K562 (cell line): ENCODE results near the gene KCNQ2. TPM values are rescaled to one million over a fixed set of nuclear protein-coding genes. Genes with fewer than 3 reads are reported as not detected.

Experiments used
- ATAC-seq: fragments of 200-7000 bp; cut with Tn5 transposase; 3 replicates; pipeline ENCODE4 v1.9.1; 2020; ENCODE audit warnings: moderate library complexity
- BruUV-seq: library from RNA; stranded (reverse); fragments of 400-500 nt; replicated peaks from 2 replicates; lab custom pipeline; 2021; lab: Mats Ljungman, UMichigan
- CTCF ChIA-PET: fragments of 300-600 bp; formaldehyde crosslinking; extraction: SDS; loops from one replicate; lab custom pipeline; 2021; ENCODE audit warnings: low intra/inter-chr PET ratio; lab: Yijun Ruan, JAX
- POLR2A ChIA-PET: fragments of 300-600, 350-650 bp; sonication (Branson Sonifier 250); formaldehyde crosslinking; extraction: SDS; loops from one replicate; lab custom pipeline; 2021; ENCODE audit warnings: antibody characterized with exemption, inconsistent platforms; lab: Yijun Ruan, JAX
- DNase-seq, 4 experiments: peaks; one replicate each; pipeline versions ENCODE4 v3.0.0 to v3.0.0-alpha.2; 2011 to 2018; ENCODE audit warnings: low spot score in 3 of 4, mixed read lengths in 3 of 4; ENCODE audit errors: extremely low read depth in 1 of 4
- FAIRE-seq: peaks from 2 replicates; lab custom pipeline; 2011; peaks lifted over from hg19 to GRCh38; lab: Jason Lieb, UNC
- H2AFZ ChIP-seq: 2 replicates; pipeline ENCODE4 v1.6.0; 2011; ENCODE audit warnings: low read depth, low read length, control low read depth, inconsistent platforms
- H3K27ac ChIP-seq: fragments of 200-600 bp; 3 replicates; pipeline ENCODE4 v1.8.0; 2011; ENCODE audit warnings: low read depth, mild to moderate bottlenecking, control low read depth, inconsistent platforms, low read length, moderate library complexity, mixed read lengths; ENCODE audit errors: extremely low read depth
- H3K27me3 ChIP-seq, 2 experiments: fragments of 300-600 bp in 1 of 2; 2 replicates in 1 of 2; 3 replicates in 1 of 2; pipeline versions ENCODE4 v1.6.0 to v1.8.0; 2011; ENCODE audit warnings: inconsistent platforms in 2 of 2, low read length in 2 of 2, mild to moderate bottlenecking in 1 of 2, mixed read lengths in 1 of 2, moderate library complexity in 1 of 2; ENCODE audit not compliant: control insufficient read depth in 2 of 2, insufficient read depth in 2 of 2
- H3K36me3 ChIP-seq: fragments of 300-600 bp; 3 replicates; pipeline ENCODE4 v1.8.0; 2011; ENCODE audit warnings: mild to moderate bottlenecking, low read length, inconsistent platforms; ENCODE audit not compliant: control insufficient read depth, insufficient read depth
- H3K4me1 ChIP-seq, 2 experiments: fragments of 200-600 bp in 1 of 2; replicated peaks in 1 of 2; 2 replicates in 1 of 2; 3 replicates in 1 of 2; pipeline versions ENCODE4 v1.5.1 to v1.8.0; 2011; ENCODE audit warnings: inconsistent platforms in 2 of 2, low read length in 2 of 2, mild to moderate bottlenecking in 1 of 2, mixed read lengths in 1 of 2, moderate library complexity in 1 of 2; ENCODE audit not compliant: control insufficient read depth in 2 of 2, insufficient read depth in 2 of 2
- H3K4me2 ChIP-seq: 2 replicates; pipeline ENCODE4 v1.6.1; 2011; ENCODE audit warnings: low read length, control low read depth, inconsistent platforms, mixed read lengths; ENCODE audit not compliant: insufficient read depth
- H3K4me3 ChIP-seq: fragments of 200-600 bp; sonication (generic), shearing (Covaris generic); 2 replicates; pipeline ENCODE4 v1.5.1; 2016; ENCODE audit warnings: control low read depth, inconsistent platforms
- H3K79me2 ChIP-seq: fragments of 200-600 bp; 3 replicates; pipeline ENCODE4 v1.8.0; 2011; ENCODE audit warnings: low read length, inconsistent platforms; ENCODE audit not compliant: control insufficient read depth, insufficient read depth
- H3K9ac ChIP-seq, 2 experiments: 2 replicates each; pipeline versions ENCODE4 v1.6.0 to v1.6.1; 2011; ENCODE audit warnings: low read depth in 2 of 2, low read length in 2 of 2, control low read depth in 1 of 2, inconsistent platforms in 1 of 2, mild to moderate bottlenecking in 1 of 2, mixed read lengths in 1 of 2; ENCODE audit not compliant: insufficient read depth in 1 of 2
- H3K9me1 ChIP-seq: one replicate; pipeline ENCODE4 v1.6.0; 2011; ENCODE audit warnings: inconsistent platforms, mild to moderate bottlenecking, low read length, moderate library complexity; ENCODE audit not compliant: control insufficient read depth, insufficient read depth
- H3K9me3 ChIP-seq: replicated peaks from 2 replicates; pipeline ENCODE4 v1.5.1; 2011; ENCODE audit warnings: low read depth, low read length, inconsistent platforms; ENCODE audit not compliant: control insufficient read depth, insufficient read depth
- H4K20me1 ChIP-seq: replicated peaks from 2 replicates; pipeline ENCODE4 v1.6.1; 2011; ENCODE audit warnings: low read length, inconsistent platforms, mixed read lengths; ENCODE audit not compliant: control insufficient read depth, insufficient read depth
- BMI1 ChIP-seq: fragments of 150-350 bp; IDR thresholded peaks from 2 replicates; pipeline ENCODE4 v1.6.1; 2014; ENCODE audit warnings: low read length
- BRF1 ChIP-seq: IDR thresholded peaks from 3 replicates; pipeline ENCODE4 v1.6.1; 2011; ENCODE audit warnings: borderline replicate concordance, mild to moderate bottlenecking; ENCODE audit not compliant: insufficient read length; ENCODE audit errors: extremely low read depth
- CCAR2 ChIP-seq: fragments of 200-400 bp; formaldehyde crosslinking; IDR thresholded peaks from 2 replicates; pipeline ENCODE4 v1.6.1; 2017; ENCODE audit warnings: mild to moderate bottlenecking, low read depth, low read length
- E2F3 ChIP-seq: fragments of 250-450 bp; sonication (Bioruptor Pico); IDR thresholded peaks from 2 replicates; pipeline ENCODE4 v1.4.0; 2020; ENCODE audit warnings: mild to moderate bottlenecking
- ETS2 ChIP-seq: IDR thresholded peaks from 2 replicates; pipeline ENCODE4 v1.6.1; 2016; ENCODE audit warnings: borderline replicate concordance, missing genetic modification characterization, mild to moderate bottlenecking, moderate library complexity, missing compliant biosample characterization; ENCODE audit not compliant: poor library complexity, severe bottlenecking
- FOXK1 ChIP-seq: sonication (generic); formaldehyde crosslinking; IDR thresholded peaks from 2 replicates; pipeline ENCODE4 v1.8.0; 2022; ENCODE audit warnings: missing genetic modification reagents, mild to moderate bottlenecking, borderline replicate concordance
- HDAC2 ChIP-seq: fragments of 450-650 bp; IDR thresholded peaks from 2 replicates; pipeline ENCODE4 v1.6.1; 2016; ENCODE audit warnings: mild to moderate bottlenecking
- HMG20A ChIP-seq: fragments of 450-650 bp; formaldehyde crosslinking; conservative IDR thresholded peaks from 2 replicates; pipeline ENCODE4 v1.4.0; 2020; ENCODE audit warnings: mild to moderate bottlenecking, mixed read lengths
- HMGN3 ChIP-seq: IDR thresholded peaks from 2 replicates; pipeline ENCODE4 v1.6.1; 2011; ENCODE audit warnings: borderline replicate concordance, low read depth, mild to moderate bottlenecking, mixed read lengths, low read length; ENCODE audit not compliant: insufficient read length; ENCODE audit errors: extremely low read depth
- PHB2 ChIP-seq: fragments of 450-650 bp; IDR thresholded peaks from 2 replicates; pipeline ENCODE4 v1.6.1; 2017; ENCODE audit warnings: low read depth
- SP2 ChIP-seq: IDR thresholded peaks from 2 replicates; pipeline ENCODE4 v1.6.1; 2011; ENCODE audit warnings: mild to moderate bottlenecking, low read depth, low read length, moderate library complexity; ENCODE audit not compliant: poor library complexity, severe bottlenecking; ENCODE audit errors: extremely low read depth
- SRSF3 ChIP-seq: fragments of 200-400 bp; formaldehyde crosslinking; IDR thresholded peaks from 2 replicates; pipeline ENCODE4 v1.6.1; 2016; ENCODE audit warnings: mild to moderate bottlenecking, low read length, moderate library complexity; ENCODE audit not compliant: insufficient read depth
- TCF7L2 ChIP-seq: fragments of 150-350 bp; IDR thresholded peaks from 2 replicates; pipeline ENCODE4 v1.6.1; 2016; ENCODE audit warnings: low read depth, mild to moderate bottlenecking, low read length, moderate library complexity
- TEAD2 ChIP-seq: fragments of 450-650 bp; IDR thresholded peaks from 2 replicates; pipeline ENCODE4 v1.6.1; 2016; ENCODE audit warnings: missing genetic modification characterization, control low read depth, missing compliant biosample characterization
- ZNF668 ChIP-seq: fragments of 250-450 bp; sonication (Bioruptor Pico); IDR thresholded peaks from 2 replicates; pipeline ENCODE4 v1.8.0; 2022; ENCODE audit warnings: mild to moderate bottlenecking, inconsistent platforms
- ZNF75A ChIP-seq: fragments of 450-650 bp; formaldehyde crosslinking; IDR thresholded peaks from 2 replicates; pipeline ENCODE4 v1.4.0; 2020; ENCODE audit warnings: mild to moderate bottlenecking
- WGBS: fragments of 100-300 bp; shearing (Covaris generic); methylation state at CpG from one replicate; pipeline ENCODE4 v1.1.6; 2016; ENCODE audit warnings: low coverage, mixed read lengths; ENCODE audit not compliant: insufficient coverage; ENCODE audit errors: missing lambda C conversion rate; 5-methylcytosine and 5-hydroxymethylcytosine counted together
- in situ Hi-C: fragments of 300-500 bp; cut with MboI; formaldehyde crosslinking; loops from 4 replicates; pipeline ENCODE4 v1.15.0; 2018; ENCODE audit warnings: inconsistent platforms, mixed read lengths
- intact Hi-C: fragments of 100-400 bp; cut with micrococcal nuclease; formaldehyde crosslinking; loops from 2 replicates; pipeline ENCODE4 v1.14.2; 2022
- polyA plus RNA-seq, 8 experiments: library from polyadenylated mRNA; depleted of rRNA in 4 of 8; stranded (reverse) in 5 of 8; unstranded in 3 of 8; fragments of >200 nt; fragmentation: Nextera tagmentation in 2 of 8; fragmentation: Illumina TruSeq in 1 of 8; extraction: Ambion mirVana in 2 of 8; extraction: Trizol in 1 of 8; gene quantifications; 2 replicates each; pipeline versions ENCODE4 v1.2.1 to v1.2.3, GENCODE V29; 2011 to 2014; ENCODE audit warnings: inconsistent platforms in 1 of 8, missing spikeins in 1 of 8
- total RNA-seq, 7 experiments: library from RNA; depleted of rRNA in 6 of 7; stranded (reverse); fragments of >200 nt in 6 of 7; fragmentation: Illumina TruSeq in 2 of 7; extraction: Trizol in 2 of 7; gene quantifications; 2 replicates each; pipeline versions ENCODE4 v1.2.1 to v1.2.3, GENCODE V29; 2011 to 2021; ENCODE audit warnings: low replicate concordance in 1 of 7
- TF ChIP-seq, protein P1 (sequence below): fragments of 250-450 bp; sonication (Bioruptor Pico); IDR thresholded peaks from 2 replicates; pipeline ENCODE4 v1.6.1; 2021; ENCODE audit warnings: mild to moderate bottlenecking
- TF ChIP-seq, protein P2 (sequence below): fragments of 450-650 bp; IDR thresholded peaks from 2 replicates; pipeline ENCODE4 v1.6.1; 2016; ENCODE audit warnings: mild to moderate bottlenecking
- TF ChIP-seq, protein P3 (sequence below): sonication (generic); formaldehyde crosslinking; IDR thresholded peaks from 2 replicates; pipeline ENCODE4 v1.8.1; 2023; ENCODE audit warnings: mild to moderate bottlenecking, missing genetic modification reagents, moderate library complexity

KCNQ2 gene
- total and polyA plus RNA-seq, 9 of the 15 experiments (the other 6 are each of a cell fraction or from before 2014, with no cell fraction given): 0.13 to 0.16 TPM; not detected in 7

DNA sequence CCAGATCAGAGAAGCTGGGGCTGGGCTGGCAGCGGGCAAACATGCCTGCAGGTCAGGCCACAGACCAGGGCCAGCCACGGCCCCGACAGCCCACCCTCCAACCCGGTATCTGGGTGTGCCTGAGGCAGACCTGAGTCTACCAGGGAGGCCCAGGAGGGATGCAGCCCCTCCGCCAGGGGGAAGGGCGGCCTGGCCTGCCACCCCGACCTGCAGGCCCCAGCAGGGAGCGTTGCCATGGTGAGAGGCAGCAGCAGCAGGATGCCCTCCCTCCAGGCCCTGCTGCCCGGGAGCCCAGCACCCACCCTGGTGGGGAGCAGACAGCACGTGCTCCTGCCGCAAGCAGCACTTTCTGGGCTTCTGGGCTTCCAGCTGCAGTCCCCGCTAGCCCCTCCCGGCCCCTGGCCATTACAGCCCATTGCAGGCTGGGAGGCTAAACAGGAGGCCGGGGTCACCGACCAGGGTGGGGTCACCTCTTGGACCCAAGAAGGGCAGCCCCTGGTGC lies 30.3 kb upstream of the KCNQ2 start:
- Histone ChIP-seq H3K36me3 (no peaks in the 10 kb centered on the region), H3K9me3 (peaks cover 6% of the 10 kb centered on the region), H3K4me1 (peaks cover 0 to 64% of the 10 kb centered on the region in 2 experiments; a peak in 3 of 5 replicates), H3K27me3 (peaks cover 9 to 21% of the 10 kb centered on the region in 2 experiments; a peak in 3 of 5 replicates), H3K79me2 (no peaks in the 10 kb centered on the region), H2AFZ (no peak overlapping the region), H3K4me3 (no peak overlapping the region), H3K4me2 (no peak overlapping the region), H3K27ac (no peak overlapping the region), H3K9me1 (no peaks in the 10 kb centered on the region), H3K9ac (no peak overlapping the region; a peak in 1 of 4 replicates), H4K20me1 (no peaks in the 10 kb centered on the region)
- FAIRE-seq (no peak), DNase-seq (no peak), ATAC-seq (no peak)
- 35% methylated on average over 12 of the region's 15 CpGs for WGBS
- in situ Hi-C loops (no loop called here), intact Hi-C loops (no loop called here)
- CTCF ChIA-PET: no interaction called here
- POLR2A ChIA-PET: interaction anchor here (0.5 to 2.5 kb wide), 4 partner anchors 9 to 241 kb away, joined by 3 to 7 read pairs (median 4); partner anchors contain the start of gene PPDPF
- BruUV-seq: no TSS peak
- no peak for TF ChIP-seq E2F3
- TF ChIP-seq SP2: no peak
- no peak for TF ChIP-seq PHB2
- TF ChIP-seq, protein P1, sequence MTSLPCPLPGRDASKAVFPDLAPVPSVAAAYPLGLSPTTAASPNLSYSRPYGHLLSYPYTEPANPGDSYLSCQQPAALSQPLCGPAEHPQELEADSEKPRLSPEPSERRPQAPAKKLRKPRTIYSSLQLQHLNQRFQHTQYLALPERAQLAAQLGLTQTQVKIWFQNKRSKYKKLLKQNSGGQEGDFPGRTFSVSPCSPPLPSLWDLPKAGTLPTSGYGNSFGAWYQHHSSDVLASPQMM: no peak
- no peak for TF ChIP-seq FOXK1 (CRISPR knock-in tag)
- TF ChIP-seq, protein P2, sequence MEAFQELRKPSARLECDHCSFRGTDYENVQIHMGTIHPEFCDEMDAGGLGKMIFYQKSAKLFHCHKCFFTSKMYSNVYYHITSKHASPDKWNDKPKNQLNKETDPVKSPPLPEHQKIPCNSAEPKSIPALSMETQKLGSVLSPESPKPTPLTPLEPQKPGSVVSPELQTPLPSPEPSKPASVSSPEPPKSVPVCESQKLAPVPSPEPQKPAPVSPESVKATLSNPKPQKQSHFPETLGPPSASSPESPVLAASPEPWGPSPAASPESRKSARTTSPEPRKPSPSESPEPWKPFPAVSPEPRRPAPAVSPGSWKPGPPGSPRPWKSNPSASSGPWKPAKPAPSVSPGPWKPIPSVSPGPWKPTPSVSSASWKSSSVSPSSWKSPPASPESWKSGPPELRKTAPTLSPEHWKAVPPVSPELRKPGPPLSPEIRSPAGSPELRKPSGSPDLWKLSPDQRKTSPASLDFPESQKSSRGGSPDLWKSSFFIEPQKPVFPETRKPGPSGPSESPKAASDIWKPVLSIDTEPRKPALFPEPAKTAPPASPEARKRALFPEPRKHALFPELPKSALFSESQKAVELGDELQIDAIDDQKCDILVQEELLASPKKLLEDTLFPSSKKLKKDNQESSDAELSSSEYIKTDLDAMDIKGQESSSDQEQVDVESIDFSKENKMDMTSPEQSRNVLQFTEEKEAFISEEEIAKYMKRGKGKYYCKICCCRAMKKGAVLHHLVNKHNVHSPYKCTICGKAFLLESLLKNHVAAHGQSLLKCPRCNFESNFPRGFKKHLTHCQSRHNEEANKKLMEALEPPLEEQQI: no peak
- TF ChIP-seq, protein P3, sequence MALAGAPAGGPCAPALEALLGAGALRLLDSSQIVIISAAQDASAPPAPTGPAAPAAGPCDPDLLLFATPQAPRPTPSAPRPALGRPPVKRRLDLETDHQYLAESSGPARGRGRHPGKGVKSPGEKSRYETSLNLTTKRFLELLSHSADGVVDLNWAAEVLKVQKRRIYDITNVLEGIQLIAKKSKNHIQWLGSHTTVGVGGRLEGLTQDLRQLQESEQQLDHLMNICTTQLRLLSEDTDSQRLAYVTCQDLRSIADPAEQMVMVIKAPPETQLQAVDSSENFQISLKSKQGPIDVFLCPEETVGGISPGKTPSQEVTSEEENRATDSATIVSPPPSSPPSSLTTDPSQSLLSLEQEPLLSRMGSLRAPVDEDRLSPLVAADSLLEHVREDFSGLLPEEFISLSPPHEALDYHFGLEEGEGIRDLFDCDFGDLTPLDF (CRISPR knock-in tag): no peak
- TF ChIP-seq HMG20A: no peak
- TF ChIP-seq ETS2: no peak
- TF ChIP-seq SRSF3: no peak
- TF ChIP-seq HMGN3: no peak
- TF ChIP-seq BMI1: no peak
- TF ChIP-seq TCF7L2: no peak
- TF ChIP-seq HDAC2: no peak
- TF ChIP-seq CCAR2: no peak
- TF ChIP-seq ZNF75A (CRISPR knock-in tag): no peak
- no peak for TF ChIP-seq BRF1
- TF ChIP-seq ZNF668 (CRISPR knock-in tag): no peak
- no peak for TF ChIP-seq TEAD2 (tag)
- TF ChIP-seq, all 486 proteins: peak for 0
